PC-9 (cell line): ENCODE data around the gene MYO16. TPM values are rescaled to one million over a fixed set of nuclear protein-coding genes. Genes with fewer than 3 reads are reported as not detected.

Experiments
- BruUV-seq: library from RNA; stranded (reverse); fragments of 400-500 nt; replicated peaks from 2 replicates; lab custom pipeline; 2021; lab: Mats Ljungman, UMichigan
- CTCF ChIA-PET: fragments of 300-600 bp; sonication (Branson Sonifier 250); formaldehyde crosslinking; loops from one replicate; lab custom pipeline; 2022; ENCODE audit warnings: antibody characterized with exemption; lab: Charles Lee
- POLR2A ChIA-PET: fragments of 300-600 bp; sonication (Branson Sonifier 250); formaldehyde crosslinking; loops from one replicate; lab custom pipeline; 2022; ENCODE audit warnings: antibody characterized with exemption; ENCODE audit not compliant: unreplicated experiment; lab: Charles Lee
- DNase-seq, 2 experiments: peaks; one replicate each; pipeline versions ENCODE4 v3.0.0 to v3.0.0-alpha.2; 2015 to 2022; ENCODE audit warnings: mixed read lengths in 1 of 2
- H2AFZ ChIP-seq: fragments of 200-600 bp; sonication (generic); 2 replicates; pipeline ENCODE4 v1.8.1; 2017; ENCODE audit warnings: antibody characterized with exemption
- H3F3A ChIP-seq: fragments of 200-600 bp; sonication (generic); 2 replicates; pipeline ENCODE4 v1.8.1; 2017; ENCODE audit warnings: antibody characterized with exemption, mild to moderate bottlenecking, low read depth; ENCODE audit not compliant: insufficient read depth
- H3K27ac ChIP-seq: fragments of 200-600 bp; sonication (generic); 2 replicates; pipeline ENCODE4 v1.6.1; 2016; ENCODE audit warnings: mixed run types
- H3K27me3 ChIP-seq: fragments of 200-600 bp; sonication (generic); 2 replicates; pipeline ENCODE4 v1.6.1; 2016; ENCODE audit warnings: low read depth, mixed run types; ENCODE audit not compliant: insufficient read depth
- H3K36me3 ChIP-seq: fragments of 200-600 bp; sonication (generic); 2 replicates; pipeline ENCODE4 v1.6.1; 2016; ENCODE audit warnings: low read depth, mixed run types
- H3K4me1 ChIP-seq: fragments of 200-600 bp; sonication (generic); replicated peaks from 2 replicates; pipeline ENCODE4 v1.6.1; 2016; ENCODE audit warnings: mixed run types; ENCODE audit not compliant: insufficient read depth
- H3K4me2 ChIP-seq: fragments of 200-600 bp; sonication (generic); 2 replicates; pipeline ENCODE4 v1.6.1; 2017; ENCODE audit warnings: mixed run types
- H3K4me3 ChIP-seq: fragments of 200-600 bp; sonication (generic); 2 replicates; pipeline ENCODE4 v1.6.1; 2016; ENCODE audit warnings: mixed run types
- H3K79me2 ChIP-seq: fragments of 200-600 bp; sonication (generic); 2 replicates; pipeline ENCODE4 v1.6.1; 2017; ENCODE audit warnings: low read depth, mixed run types
- H3K9me2 ChIP-seq: fragments of 200-600 bp; sonication (generic); 2 replicates; pipeline ENCODE4 v1.8.1; 2017; ENCODE audit warnings: mild to moderate bottlenecking; ENCODE audit not compliant: insufficient read depth
- H3K9me3 ChIP-seq: fragments of 200-600 bp; sonication (generic); 2 replicates; pipeline ENCODE4 v1.8.1; 2016; ENCODE audit warnings: low read depth; ENCODE audit not compliant: insufficient read depth
- H4K20me1 ChIP-seq: fragments of 200-600 bp; sonication (generic); 2 replicates; pipeline ENCODE4 v1.8.1; 2017; ENCODE audit not compliant: insufficient read depth
- EZH2 ChIP-seq: fragments of 200-600 bp; sonication (generic); IDR thresholded peaks from 2 replicates; pipeline ENCODE4 v1.8.0; 2017; ENCODE audit warnings: antibody characterized with exemption, low read depth
- intact Hi-C: fragments of 100-400 bp; cut with micrococcal nuclease; formaldehyde crosslinking; loops from one replicate; pipeline ENCODE4 v1.10.0; 2022; ENCODE audit not compliant: unreplicated experiment
- total RNA-seq: library from RNA; stranded (reverse); gene quantifications from 2 replicates; pipeline ENCODE4 v1.2.3, GENCODE V29; 2021
- TF ChIP-seq, protein P1 (sequence below): fragments of 200-600 bp; sonication (generic); conservative IDR thresholded peaks from 2 replicates; pipeline ENCODE4 v1.6.1; 2017; ENCODE audit warnings: mixed run types, antibody characterized with exemption, mild to moderate bottlenecking, moderate library complexity

MYO16 gene
- total RNA-seq, 1 experiment from 2014 or later = 0.59 TPM

- intact Hi-C loops = no loop called here
- CTCF ChIA-PET = no interaction called here
Measured at GRCh38 chr13:109139346-109139745, 509.9 kb downstream of the MYO16 start.

DNA sequence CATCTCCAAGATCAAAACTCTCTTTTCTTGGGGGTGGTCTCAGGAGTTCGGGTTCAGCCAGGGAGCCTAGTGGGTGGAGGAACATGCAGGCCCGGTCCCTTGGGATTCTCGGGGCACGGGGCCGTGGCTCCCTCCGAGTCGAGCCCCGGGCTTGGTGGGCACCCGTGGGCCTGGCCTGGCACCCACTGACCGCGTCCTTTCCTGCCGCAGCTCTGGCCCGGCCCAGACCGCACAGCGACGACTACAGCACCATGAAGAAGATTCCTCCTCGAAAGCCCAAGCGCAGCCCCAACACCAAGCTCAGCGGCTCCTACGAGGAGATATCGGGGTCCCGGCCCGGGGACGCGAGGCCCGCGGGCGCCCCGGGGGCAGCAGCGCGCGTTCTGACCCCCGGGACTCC is 510.6 kb downstream of the MYO16 start:
- Histone ChIP-seq H3K9me2 (no peaks in the 10 kb centered on the region), H3K4me1 (no peaks in the 10 kb centered on the region), H3K79me2 (no peaks in the 10 kb centered on the region), H3K4me2 (no peak overlapping the region), H3K4me3 (no peak overlapping the region), H3K9me3 (peaks cover 4% of the 10 kb centered on the region; the same call in 1 of the 2 replicates), H3K27me3 (no peaks in the 10 kb centered on the region), H3K27ac (no peak overlapping the region), H2AFZ (no peak overlapping the region), H3K36me3 (no peaks in the 10 kb centered on the region), H3F3A (peaks cover 4% of the 10 kb centered on the region; the same call in 1 of the 2 replicates), H4K20me1 (no peaks in the 10 kb centered on the region)
- POLR2A ChIA-PET = no interaction called here
- no peak for DNase-seq
- CTCF ChIA-PET = no interaction called here
- intact Hi-C loops = loop anchor here (10.0 kb wide), 1 partner anchor 465 kb away; no protein-coding TSS in a partner anchor
- no TSS peak for BruUV-seq
- TF ChIP-seq, protein P1, sequence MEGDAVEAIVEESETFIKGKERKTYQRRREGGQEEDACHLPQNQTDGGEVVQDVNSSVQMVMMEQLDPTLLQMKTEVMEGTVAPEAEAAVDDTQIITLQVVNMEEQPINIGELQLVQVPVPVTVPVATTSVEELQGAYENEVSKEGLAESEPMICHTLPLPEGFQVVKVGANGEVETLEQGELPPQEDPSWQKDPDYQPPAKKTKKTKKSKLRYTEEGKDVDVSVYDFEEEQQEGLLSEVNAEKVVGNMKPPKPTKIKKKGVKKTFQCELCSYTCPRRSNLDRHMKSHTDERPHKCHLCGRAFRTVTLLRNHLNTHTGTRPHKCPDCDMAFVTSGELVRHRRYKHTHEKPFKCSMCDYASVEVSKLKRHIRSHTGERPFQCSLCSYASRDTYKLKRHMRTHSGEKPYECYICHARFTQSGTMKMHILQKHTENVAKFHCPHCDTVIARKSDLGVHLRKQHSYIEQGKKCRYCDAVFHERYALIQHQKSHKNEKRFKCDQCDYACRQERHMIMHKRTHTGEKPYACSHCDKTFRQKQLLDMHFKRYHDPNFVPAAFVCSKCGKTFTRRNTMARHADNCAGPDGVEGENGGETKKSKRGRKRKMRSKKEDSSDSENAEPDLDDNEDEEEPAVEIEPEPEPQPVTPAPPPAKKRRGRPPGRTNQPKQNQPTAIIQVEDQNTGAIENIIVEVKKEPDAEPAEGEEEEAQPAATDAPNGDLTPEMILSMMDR = no peak
- no peak for TF ChIP-seq EZH2

More at GRCh38 chr13:109139346-109139745, 509.9 kb downstream of the MYO16 start:
- no peak overlapping the region for H3K4me2 ChIP-seq
- no peaks in the 10 kb centered on the region for H3K27me3 ChIP-seq
- POLR2A ChIA-PET = no interaction called here
- no peaks in the 10 kb centered on the region for H3F3A ChIP-seq
- H4K20me1 ChIP-seq = no peaks in the 10 kb centered on the region
- peaks cover 4% of the 10 kb centered on the region; the same call in 1 of the 2 replicates for H3K9me3 ChIP-seq
- no peak overlapping the region for H3K27ac ChIP-seq
- no peak for DNase-seq
- H3K79me2 ChIP-seq = no peaks in the 10 kb centered on the region
- no peak for TF ChIP-seq EZH2
- TF ChIP-seq, protein P1 = no peak
- H2AFZ ChIP-seq = no peak overlapping the region
- BruUV-seq = no TSS peak
- H3K4me1 ChIP-seq = no peaks in the 10 kb centered on the region
- H3K4me3 ChIP-seq = no peak overlapping the region
- H3K36me3 ChIP-seq = no peaks in the 10 kb centered on the region
- H3K9me2 ChIP-seq = no peaks in the 10 kb centered on the region

DNA sequence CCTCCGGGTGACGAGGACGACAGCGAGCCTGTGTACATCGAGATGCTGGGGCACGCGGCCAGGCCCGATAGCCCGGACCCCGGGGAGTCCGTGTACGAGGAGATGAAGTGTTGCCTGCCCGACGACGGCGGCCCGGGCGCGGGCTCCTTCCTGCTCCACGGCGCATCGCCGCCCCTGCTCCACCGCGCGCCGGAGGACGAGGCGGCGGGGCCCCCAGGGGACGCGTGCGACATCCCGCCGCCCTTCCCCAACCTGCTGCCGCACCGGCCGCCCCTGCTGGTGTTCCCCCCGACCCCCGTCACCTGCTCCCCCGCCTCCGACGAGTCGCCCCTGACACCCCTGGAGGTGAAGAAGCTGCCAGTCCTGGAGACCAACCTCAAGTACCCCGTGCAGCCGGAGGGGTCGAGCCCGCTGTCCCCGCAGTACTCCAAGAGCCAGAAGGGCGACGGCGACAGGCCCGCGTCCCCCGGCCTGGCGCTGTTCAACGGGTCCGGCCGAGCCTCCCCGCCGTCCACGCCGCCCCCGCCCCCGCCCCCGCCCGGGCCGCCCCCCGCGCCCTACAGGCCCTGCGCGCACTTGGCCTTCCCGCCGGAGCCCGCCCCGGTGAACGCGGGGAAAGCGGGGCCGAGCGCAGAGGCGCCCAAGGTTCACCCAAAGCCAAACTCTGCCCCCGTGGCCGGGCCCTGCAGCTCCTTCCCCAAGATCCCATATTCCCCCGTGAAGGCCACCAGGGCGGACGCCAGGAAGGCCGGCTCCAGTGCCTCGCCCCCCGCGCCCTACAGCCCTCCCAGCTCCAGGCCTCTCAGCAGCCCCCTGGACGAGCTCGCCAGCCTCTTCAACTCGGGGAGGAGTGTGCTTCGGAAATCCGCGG is 511.3 kb downstream of the MYO16 start:
- Histone ChIP-seq H3K36me3 (no peaks in the 10 kb centered on the region), H3K27ac (no peak overlapping the region), H3K9me3 (peaks cover 4% of the 10 kb centered on the region; the same call in 1 of the 2 replicates), H3K79me2 (no peaks in the 10 kb centered on the region), H3K4me3 (no peak overlapping the region), H3F3A (peaks cover 7% of the 10 kb centered on the region), H3K9me2 (no peaks in the 10 kb centered on the region), H3K4me2 (no peak overlapping the region), H2AFZ (no peak overlapping the region), H3K27me3 (no peaks in the 10 kb centered on the region), H3K4me1 (peaks cover 1% of the 10 kb centered on the region; the same call in 1 of the 2 replicates), H4K20me1 (no peaks in the 10 kb centered on the region)
- TF ChIP-seq, protein P1 = no peak
- TF ChIP-seq EZH2 = no peak
- no TSS peak for BruUV-seq
- ChIA-PET POLR2A (interaction anchor here (0.6 kb wide), 1 partner anchor 35 kb away, joined by 7 read pairs; no protein-coding TSS in a partner anchor), CTCF (interaction anchor here (0.6 kb wide), 1 partner anchor 126 kb away, joined by 3 read pairs; no protein-coding TSS in a partner anchor)
- DNase-seq = no peak
- intact Hi-C loops = loop anchor here (10.0 kb wide), 1 partner anchor 464 kb away; no protein-coding TSS in a partner anchor
